Neural progenitor cell (in vitro differentiated cells): ENCODE data around the gene CADM1. TPM values are rescaled to one million over a fixed set of nuclear protein-coding genes. Genes with fewer than 3 reads are reported as not detected.

Experiments used
- DNase-seq: peaks from one replicate; pipeline ENCODE4 v3.0.0-alpha.2; 2016; ENCODE audit warnings: low spot score
- H2AFZ ChIP-seq: fragments of 200-600 bp; sonication (generic); replicated peaks from 2 replicates; pipeline ENCODE4 v1.6.1; 2016; ENCODE audit warnings: antibody characterized with exemption
- H3F3A ChIP-seq: fragments of 200-600 bp; sonication (generic); 2 replicates; pipeline ENCODE4 v1.6.1; 2016; ENCODE audit warnings: antibody characterized with exemption, low read depth
- H3K27ac ChIP-seq: fragments of 200-600 bp; sonication (generic); 2 replicates; pipeline ENCODE4 v1.5.1; 2016; ENCODE audit warnings: mild to moderate bottlenecking
- H3K27me3 ChIP-seq: fragments of 200-600 bp; sonication (generic); 2 replicates; pipeline ENCODE4 v1.6.1; 2016; ENCODE audit warnings: mild to moderate bottlenecking, moderate library complexity
- H3K36me3 ChIP-seq: fragments of 200-600 bp; sonication (generic); 2 replicates; pipeline ENCODE4 v1.5.1; 2016
- H3K4me1 ChIP-seq: fragments of 200-600 bp; sonication (generic); 2 replicates; pipeline ENCODE4 v1.6.1; 2016; ENCODE audit warnings: mixed run types
- H3K4me2 ChIP-seq: fragments of 200-600 bp; sonication (generic); 2 replicates; pipeline ENCODE4 v1.6.1; 2016
- H3K4me3 ChIP-seq: fragments of 200-600 bp; sonication (generic); 2 replicates; pipeline ENCODE4 v1.5.1; 2016
- H3K79me2 ChIP-seq: fragments of 200-600 bp; sonication (generic); 2 replicates; pipeline ENCODE4 v1.6.1; 2016; ENCODE audit warnings: low read depth
- H3K9ac ChIP-seq: fragments of 200-600 bp; sonication (generic); 2 replicates; pipeline ENCODE4 v1.6.1; 2016
- H3K9me3 ChIP-seq: fragments of 200-600 bp; sonication (generic); 2 replicates; pipeline ENCODE4 v1.5.1; 2016; ENCODE audit warnings: low read depth
- H4K20me1 ChIP-seq: fragments of 200-600 bp; sonication (generic); 2 replicates; pipeline ENCODE4 v1.6.1; 2016; ENCODE audit warnings: low read depth
- H3K27ac Mint-ChIP-seq: 3 replicates; pipeline ENCODE4 v1.8.0; 2021; ENCODE audit warnings: mixed read lengths
- H3K27me3 Mint-ChIP-seq: 2 replicates; pipeline ENCODE4 v1.8.0; 2022; ENCODE audit warnings: low read depth, mild to moderate bottlenecking, inconsistent platforms, moderate library complexity, mixed read lengths; ENCODE audit not compliant: insufficient read depth
- H3K36me3 Mint-ChIP-seq: 3 replicates; pipeline ENCODE4 v1.8.0; 2021; ENCODE audit warnings: mixed read lengths
- H3K4me1 Mint-ChIP-seq: 3 replicates; pipeline ENCODE4 v1.8.0; 2021; ENCODE audit warnings: mixed read lengths
- H3K4me3 Mint-ChIP-seq: 3 replicates; pipeline ENCODE4 v1.8.0; 2021; ENCODE audit warnings: mild to moderate bottlenecking, moderate library complexity, mixed read lengths
- H3K9me3 Mint-ChIP-seq: 3 replicates; pipeline ENCODE4 v1.8.0; 2020; ENCODE audit warnings: mixed read lengths
- CTCF ChIP-seq: fragments of 200-600 bp; sonication (generic); IDR thresholded peaks from 2 replicates; pipeline ENCODE4 v1.5.1; 2017; ENCODE audit warnings: antibody characterized with exemption, mild to moderate bottlenecking
- EZH2 ChIP-seq: fragments of 200-600 bp; sonication (generic); IDR thresholded peaks from 2 replicates; pipeline ENCODE4 v1.6.1; 2017; ENCODE audit warnings: antibody characterized with exemption, mild to moderate bottlenecking, moderate library complexity
- EZH2phosphoT487 ChIP-seq: fragments of 200-600 bp; sonication (generic); IDR thresholded peaks from 2 replicates; pipeline ENCODE4 v1.6.1; 2017; ENCODE audit warnings: antibody characterized with exemption
- total RNA-seq: library from RNA; depleted of rRNA; stranded (reverse); fragments of >200 nt; gene quantifications from 2 replicates; pipeline ENCODE4 v1.2.3, GENCODE V29; 2015; ENCODE audit warnings: low replicate concordance

Gene CADM1
- total RNA-seq, 1 donor from 2014 or later, result 123 TPM

GRCh38 chr11:115385226-115385625, 119.0 kb downstream of the CADM1 start:
- Histone ChIP-seq H3K9ac (no peak overlapping the region), H3K27ac (no peak overlapping the region), H3K79me2 (peaks cover 7% of the 10 kb centered on the region), H3K4me2 (peak overlapping the region; percentile 19), H3K27me3 (peaks cover 14% of the 10 kb centered on the region), H3F3A (peaks cover 4% of the 10 kb centered on the region), H3K4me3 (no peak overlapping the region), H4K20me1 (peaks cover 9% of the 10 kb centered on the region), H3K36me3 (no peaks in the 10 kb centered on the region), H3K9me3 (no peaks in the 10 kb centered on the region), H3K4me1 (peaks cover 56% of the 10 kb centered on the region), H2AFZ (no peak overlapping the region)
- TF ChIP-seq EZH2phosphoT487 (no peak), EZH2 (no peak), CTCF (no peak)
- H3K4me1 Mint-ChIP-seq, result peaks cover 21% of the 10 kb centered on the region
- H3K9me3 Mint-ChIP-seq, result no peaks in the 10 kb centered on the region
- no peaks in the 10 kb centered on the region for H3K36me3 Mint-ChIP-seq
- H3K27me3 Mint-ChIP-seq, result no peaks in the 10 kb centered on the region
- no peak for DNase-seq
- H3K4me3 Mint-ChIP-seq, result no peak overlapping the region
- peak overlapping the region; percentile 76 for H3K27ac Mint-ChIP-seq

- Histone ChIP-seq H4K20me1 (peaks cover 4% of the 10 kb centered on the region), H2AFZ (no peak overlapping the region), H3K79me2 (peaks cover 7% of the 10 kb centered on the region), H3K4me3 (no peak overlapping the region), H3K27ac (no peak overlapping the region), H3K9me3 (no peaks in the 10 kb centered on the region), H3K4me1 (peaks cover 46% of the 10 kb centered on the region), H3K27me3 (peaks cover 11% of the 10 kb centered on the region), H3K9ac (no peak overlapping the region), H3K36me3 (no peaks in the 10 kb centered on the region), H3K4me2 (no peak overlapping the region), H3F3A (no peaks in the 10 kb centered on the region)
- no peaks in the 10 kb centered on the region for H3K9me3 Mint-ChIP-seq
- H3K27ac Mint-ChIP-seq, result no peak overlapping the region
- TF ChIP-seq EZH2 (no peak), CTCF (no peak)
- no peak overlapping the region for H3K4me3 Mint-ChIP-seq
- no peaks in the 10 kb centered on the region for H3K36me3 Mint-ChIP-seq
- no peak for DNase-seq
- peaks cover 15% of the 10 kb centered on the region for H3K4me1 Mint-ChIP-seq
- no peaks in the 10 kb centered on the region for H3K27me3 Mint-ChIP-seq
These were observed 120.0 kb downstream of the CADM1 start for GRCh38 chr11:115384236-115384635.

- H3K4me2 ChIP-seq, result no peak overlapping the region
- no peaks in the 10 kb centered on the region for H3K27me3 Mint-ChIP-seq
These were observed 120.8 kb downstream of the CADM1 start for GRCh38 chr11:115383431-115383830.

More at GRCh38 chr11:115383431-115383830, 120.8 kb downstream of the CADM1 start:
- peaks cover 3% of the 10 kb centered on the region for H3K27me3 ChIP-seq
- H3K9me3 Mint-ChIP-seq, result no peaks in the 10 kb centered on the region
- peaks cover 15% of the 10 kb centered on the region for H3K4me1 Mint-ChIP-seq
- no peak overlapping the region for H3K27ac Mint-ChIP-seq
- peaks cover 45% of the 10 kb centered on the region for H3K4me1 ChIP-seq
- no peaks in the 10 kb centered on the region for H3K36me3 Mint-ChIP-seq
- no peak overlapping the region for H3K4me3 ChIP-seq
- no peaks in the 10 kb centered on the region for H3K9me3 ChIP-seq
- peaks cover 7% of the 10 kb centered on the region for H3K79me2 ChIP-seq
- DNase-seq, result no peak
- H3K36me3 ChIP-seq, result no peaks in the 10 kb centered on the region
- no peak overlapping the region for H3K4me3 Mint-ChIP-seq
- H3K27ac ChIP-seq, result no peak overlapping the region
- H2AFZ ChIP-seq, result no peak overlapping the region
- TF ChIP-seq EZH2 (no peak), CTCF (no peak), EZH2phosphoT487 (no peak)
- peaks cover 4% of the 10 kb centered on the region for H4K20me1 ChIP-seq
- H3F3A ChIP-seq, result no peaks in the 10 kb centered on the region
- H3K9ac ChIP-seq, result no peak overlapping the region
